Panc1 (cell line): ENCODE results near the gene SCUBE3.

Experiments used
- CTCF ChIP-seq: fragments of 450-650 bp; IDR thresholded peaks from 2 replicates; pipeline ENCODE4 v1.5.1; 2017; ENCODE audit warnings: mild to moderate bottlenecking
- POLR2AphosphoS5 ChIP-seq: IDR thresholded peaks from 2 replicates; pipeline ENCODE4 v1.6.1; 2012; ENCODE audit warnings: mild to moderate bottlenecking, low read depth, low read length, moderate library complexity
- SIN3A ChIP-seq: IDR thresholded peaks from 2 replicates; pipeline ENCODE4 v1.6.1; 2012; ENCODE audit warnings: low read depth, mild to moderate bottlenecking, low read length, moderate library complexity, borderline replicate concordance; ENCODE audit not compliant: insufficient read depth
- TCF7L2 ChIP-seq: IDR thresholded peaks from 2 replicates; pipeline ENCODE4 v1.6.1; 2011; ENCODE audit warnings: mild to moderate bottlenecking, low read depth, low read length, inconsistent platforms
- TF ChIP-seq, protein P1 (sequence below), 2 experiments: IDR thresholded peaks; 2 replicates each; pipeline ENCODE4 v1.6.1; 2011 to 2012; ENCODE audit warnings: low read depth in 2 of 2, control low read depth in 1 of 2, low read length in 1 of 2, mild to moderate bottlenecking in 1 of 2, moderate library complexity in 1 of 2; ENCODE audit not compliant: insufficient read depth in 1 of 2

- TF ChIP-seq SIN3A = no peak
- no peak for TF ChIP-seq CTCF
- TF ChIP-seq TCF7L2 = no peak
- TF ChIP-seq POLR2AphosphoS5 = no peak
- TF ChIP-seq, protein P1, sequence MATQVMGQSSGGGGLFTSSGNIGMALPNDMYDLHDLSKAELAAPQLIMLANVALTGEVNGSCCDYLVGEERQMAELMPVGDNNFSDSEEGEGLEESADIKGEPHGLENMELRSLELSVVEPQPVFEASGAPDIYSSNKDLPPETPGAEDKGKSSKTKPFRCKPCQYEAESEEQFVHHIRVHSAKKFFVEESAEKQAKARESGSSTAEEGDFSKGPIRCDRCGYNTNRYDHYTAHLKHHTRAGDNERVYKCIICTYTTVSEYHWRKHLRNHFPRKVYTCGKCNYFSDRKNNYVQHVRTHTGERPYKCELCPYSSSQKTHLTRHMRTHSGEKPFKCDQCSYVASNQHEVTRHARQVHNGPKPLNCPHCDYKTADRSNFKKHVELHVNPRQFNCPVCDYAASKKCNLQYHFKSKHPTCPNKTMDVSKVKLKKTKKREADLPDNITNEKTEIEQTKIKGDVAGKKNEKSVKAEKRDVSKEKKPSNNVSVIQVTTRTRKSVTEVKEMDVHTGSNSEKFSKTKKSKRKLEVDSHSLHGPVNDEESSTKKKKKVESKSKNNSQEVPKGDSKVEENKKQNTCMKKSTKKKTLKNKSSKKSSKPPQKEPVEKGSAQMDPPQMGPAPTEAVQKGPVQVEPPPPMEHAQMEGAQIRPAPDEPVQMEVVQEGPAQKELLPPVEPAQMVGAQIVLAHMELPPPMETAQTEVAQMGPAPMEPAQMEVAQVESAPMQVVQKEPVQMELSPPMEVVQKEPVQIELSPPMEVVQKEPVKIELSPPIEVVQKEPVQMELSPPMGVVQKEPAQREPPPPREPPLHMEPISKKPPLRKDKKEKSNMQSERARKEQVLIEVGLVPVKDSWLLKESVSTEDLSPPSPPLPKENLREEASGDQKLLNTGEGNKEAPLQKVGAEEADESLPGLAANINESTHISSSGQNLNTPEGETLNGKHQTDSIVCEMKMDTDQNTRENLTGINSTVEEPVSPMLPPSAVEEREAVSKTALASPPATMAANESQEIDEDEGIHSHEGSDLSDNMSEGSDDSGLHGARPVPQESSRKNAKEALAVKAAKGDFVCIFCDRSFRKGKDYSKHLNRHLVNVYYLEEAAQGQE (IDR thresholded peaks at IDR 0.05; ENCODE audit: insufficient read depth in 1 of 2, low read depth in 2 of 2, low read length in 1 of 2) = no peak
Measured at GRCh38 chr6:35166520-35166919, 47.2 kb upstream of the SCUBE3 start.
